Right cardiac atrium (tissue), 5 donors: Measurements from ENCODE around the gene EFS. TPM values are rescaled to one million over a fixed set of nuclear protein-coding genes. Genes with fewer than 3 reads are reported as not detected.

Experiments used
- ATAC-seq, 2 donors: fragments of 200-7000 bp; cut with Tn5 transposase; one replicate each; pipeline versions ENCODE4 v1.8.0 to v1.9.1; 2020; ENCODE audit warnings: moderate library complexity in 2 of 2, mild to moderate bottlenecking in 1 of 2
- DNase-seq, 3 donors: peaks; one replicate each; pipeline ENCODE4 v3.0.0-alpha.2; 2020
- H3K27ac ChIP-seq: one replicate; pipeline ENCODE4 v1.5.1; 2013; ENCODE audit warnings: mild to moderate bottlenecking, low read length, control low read depth, moderate library complexity
- H3K27me3 ChIP-seq: one replicate; pipeline ENCODE4 v1.6.1; 2013; ENCODE audit not compliant: control insufficient read depth, insufficient read depth
- H3K4me1 ChIP-seq: one replicate; pipeline ENCODE4 v1.6.1; 2013; ENCODE audit warnings: low read length; ENCODE audit not compliant: control insufficient read depth, insufficient read depth
- H3K4me3 ChIP-seq: one replicate; pipeline ENCODE4 v1.5.1; 2013; ENCODE audit warnings: low read length, control low read depth
- H3K9me3 ChIP-seq: one replicate; pipeline ENCODE4 v1.6.1; 2013; ENCODE audit warnings: low read length; ENCODE audit not compliant: control insufficient read depth
- WGBS: extraction: QIAGEN DNeasy Blood & Tissue Kit; methylation state at CpG from one replicate; pipeline ENCODE4 v1.1.7; 2013; 5-methylcytosine and 5-hydroxymethylcytosine counted together
- intact Hi-C, 4 donors: fragments of 100-400 bp; cut with DNase I; formaldehyde crosslinking; loops; one replicate each; pipeline versions ENCODE4 v1.11.0 to v1.14.0; 2022 to 2023
- polyA plus RNA-seq: library from polyadenylated mRNA; stranded (reverse); fragments of 200-250 nt; gene quantifications from one replicate; pipeline ENCODE4 v1.2.3, GENCODE V29; 2013
- total RNA-seq, 4 donors: library from RNA; stranded (reverse); fragmentation: NEBNext Ultra II Directional; extraction: Animal tissue kit (Norgen Biotek cat#: 25700); gene quantifications; one replicate each; pipeline ENCODE4 v1.2.1, GENCODE V29; 2021
- donor health status: healthy with polysubstance abuse.
- donor health status: DM: no; HTN: yes; CAD: no.
- donor health status: DM: no; HTN: no; CAD: no.
- donor health status: DM: no; HTN: yes; CAD: no; lungs with severe emphysema.
- donor health status: DM: yes; HTN: yes; CAD: no.

The EFS gene
- total and polyA plus RNA-seq, 5 donors, result 6.2 to 10.1 (median 7.2) TPM

DNA sequence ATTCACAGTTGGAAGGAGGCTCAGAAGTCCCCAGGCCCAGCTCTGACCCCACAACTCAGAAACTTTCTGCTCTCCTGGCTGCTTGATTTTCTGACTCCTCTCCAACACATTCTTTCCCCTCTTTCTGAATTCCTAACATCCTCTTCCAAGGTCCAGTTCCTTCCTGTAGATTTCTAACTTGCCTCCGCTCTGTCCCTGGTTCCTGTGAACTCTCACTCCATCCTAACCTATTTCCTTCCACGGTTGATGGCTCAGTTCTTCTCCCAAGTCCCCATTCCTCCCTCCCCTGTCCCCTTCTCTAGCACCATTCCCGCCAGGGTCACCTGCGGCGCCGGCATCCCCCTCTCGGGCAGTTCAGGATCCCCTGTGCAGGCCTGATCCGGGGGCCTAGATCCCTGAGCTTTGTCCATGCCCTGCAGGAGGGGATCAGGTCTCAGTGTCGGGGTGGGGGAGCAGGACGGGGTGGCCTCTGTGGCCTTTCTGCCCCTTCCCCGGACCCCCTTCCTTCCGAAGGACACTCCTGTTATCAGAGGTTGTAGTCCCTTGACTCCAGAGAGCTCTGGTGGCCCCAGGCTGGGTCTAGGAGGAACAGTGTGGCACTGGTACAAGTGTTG, 6.3 kb downstream of the EFS start:
- ATAC-seq, result no peak

DNA sequence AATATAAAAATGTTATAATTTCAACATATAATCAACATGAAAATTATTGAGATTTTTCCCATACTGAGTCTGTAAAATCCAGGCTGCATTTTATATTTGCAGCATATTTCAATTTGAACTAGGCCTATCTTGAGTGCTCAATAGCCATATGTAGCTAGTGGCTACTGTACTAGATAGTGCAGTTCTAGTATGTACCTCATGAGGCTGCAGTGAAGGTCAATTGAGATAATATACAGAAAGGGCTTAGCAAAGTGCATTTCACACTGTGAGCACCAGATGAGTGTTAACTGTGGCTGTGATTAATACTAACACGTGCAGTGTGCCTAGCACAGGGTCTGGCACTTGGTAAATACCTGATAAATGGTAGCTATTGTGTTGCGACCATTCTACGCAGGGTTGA, 6.9 kb downstream of the EFS start:
- Histone ChIP-seq H3K4me1 (peaks cover 4% of the 10 kb centered on the region), H3K27ac (no peak overlapping the region), H3K9me3 (no peaks in the 10 kb centered on the region), H3K27me3 (no peaks in the 10 kb centered on the region), H3K4me3 (no peak overlapping the region)
- intact Hi-C loops, result no loop called here
- DNase-seq (no peak), ATAC-seq (no peak)
- WGBS, result 68% methylated on average over 3 of the region's 3 CpGs

More for the DNA sequence above, 6.3 kb downstream of the EFS start:
- Histone ChIP-seq H3K4me3 (no peak overlapping the region), H3K9me3 (no peaks in the 10 kb centered on the region), H3K4me1 (no peaks in the 10 kb centered on the region), H3K27ac (no peak overlapping the region), H3K27me3 (no peaks in the 10 kb centered on the region)
- WGBS, result 76% methylated on average over 12 of the region's 12 CpGs
- intact Hi-C loops, result no loop called here
- no peak for DNase-seq

DNA sequence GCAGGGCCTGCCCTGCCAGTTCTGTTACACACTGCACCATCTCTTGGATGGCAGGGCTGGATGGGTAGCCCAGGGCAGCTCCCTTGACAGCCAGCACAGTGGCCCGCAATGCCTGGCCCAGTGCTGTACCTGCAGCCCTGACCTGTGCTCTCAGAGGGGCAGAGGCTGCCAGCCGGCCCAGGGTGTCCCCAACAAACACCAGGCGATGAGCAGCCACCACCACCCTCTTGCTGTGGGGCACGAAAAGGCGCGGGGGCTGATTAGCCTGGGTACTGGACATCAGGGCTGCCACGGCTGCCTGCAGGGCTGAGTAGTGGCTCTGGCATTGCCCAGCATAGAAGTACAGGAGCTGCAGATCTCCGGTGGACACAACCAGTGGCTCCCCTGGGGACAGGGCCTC, 7.7 kb downstream of the EFS start:
- intact Hi-C loops, result no loop called here
- Histone ChIP-seq H3K27ac (no peak overlapping the region), H3K4me3 (no peak overlapping the region), H3K4me1 (peaks cover 4% of the 10 kb centered on the region), H3K27me3 (no peaks in the 10 kb centered on the region), H3K9me3 (no peaks in the 10 kb centered on the region)
- ATAC-seq, result no peak
- peak in 2 of 3 donors; percentile 46 to 51 for DNase-seq
- WGBS, result 83% methylated on average over 8 of the region's 8 CpGs

DNA sequence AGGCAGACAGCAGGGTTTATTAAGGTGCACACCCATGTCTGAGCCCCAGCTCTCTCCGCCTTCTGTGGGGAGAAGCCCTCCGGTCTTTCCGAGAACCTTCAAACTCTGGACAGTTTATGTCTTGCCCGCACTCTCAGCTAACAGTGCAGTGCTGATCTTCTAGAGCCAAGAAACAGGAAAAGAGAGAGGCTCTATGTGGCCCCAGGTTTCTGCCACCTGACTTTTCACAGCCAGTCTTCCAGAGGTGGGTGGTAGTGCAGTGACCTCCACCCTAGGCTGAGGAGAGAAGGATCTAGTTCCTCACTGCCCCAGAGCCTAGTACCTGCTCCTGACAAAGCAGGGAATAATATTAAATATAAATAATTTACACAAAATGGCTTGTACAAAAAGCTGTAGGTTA, 8.3 kb downstream of the EFS start:
- ATAC-seq (no peak), DNase-seq (no peak)
- Histone ChIP-seq H3K9me3 (no peaks in the 10 kb centered on the region), H3K4me3 (no peak overlapping the region), H3K27me3 (no peaks in the 10 kb centered on the region), H3K27ac (no peak overlapping the region), H3K4me1 (peaks cover 4% of the 10 kb centered on the region)
- intact Hi-C loops, result no loop called here
- WGBS, result 91% methylated on average over 4 of the region's 4 CpGs

DNA sequence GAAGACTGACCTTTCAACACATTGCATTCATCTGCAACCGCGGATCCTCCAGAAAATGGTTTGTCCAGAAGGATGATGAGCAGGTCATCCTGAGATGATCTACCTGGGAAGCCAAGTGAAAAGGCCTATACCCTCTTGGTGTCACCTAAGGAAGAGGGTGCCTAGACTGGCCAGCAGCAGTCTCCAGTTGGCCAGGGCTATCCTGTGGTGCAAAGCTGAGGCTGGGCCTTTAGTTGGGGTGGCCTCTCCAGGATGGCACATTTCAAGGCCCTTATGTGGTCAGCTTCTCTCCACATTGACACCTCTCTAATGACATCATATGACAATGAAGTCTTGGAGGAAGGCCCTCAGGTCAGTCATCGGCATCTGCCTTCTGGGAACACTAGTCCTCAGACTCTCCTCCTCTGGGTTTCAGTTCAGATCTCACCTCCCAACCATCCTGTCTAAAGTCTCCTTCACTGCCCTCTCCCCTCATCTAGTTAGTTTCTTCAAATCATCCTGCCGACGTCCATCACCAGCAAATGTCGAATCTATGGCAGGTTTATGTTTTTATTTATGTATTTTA, 9.0 kb downstream of the EFS start:
- ATAC-seq, result no peak
- DNase-seq, result peak in 1 of 3 donors; percentile 32
- 83% methylated on average over 6 of the region's 6 CpGs for WGBS

DNA sequence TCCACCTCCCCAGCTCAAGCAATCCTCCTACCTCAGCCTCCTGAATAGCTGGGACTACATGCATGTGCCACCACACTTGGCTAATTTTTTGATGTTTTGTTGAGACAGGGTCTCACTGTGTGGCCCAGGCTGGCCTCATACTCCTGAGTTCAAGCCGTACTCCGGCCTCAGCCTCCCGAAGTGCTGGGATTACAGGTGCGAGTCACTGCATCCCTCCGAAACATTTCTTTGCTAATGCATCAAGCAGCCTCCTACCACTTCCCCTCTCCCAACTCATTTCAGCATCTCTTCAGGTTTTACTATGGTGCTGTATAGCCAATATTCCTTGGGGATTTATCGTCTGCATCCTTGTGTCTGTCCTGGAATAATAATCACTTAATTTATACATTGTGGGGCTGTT, 10.0 kb downstream of the EFS start:
- no peak for ATAC-seq
- 85% methylated on average over 6 of the region's 6 CpGs for WGBS
- DNase-seq, result peak in 1 of 3 donors; percentile 5
- no peaks in the 10 kb centered on the region for H3K27me3 ChIP-seq
- H3K9me3 ChIP-seq, result no peaks in the 10 kb centered on the region
- intact Hi-C loops, result no loop called here
- H3K27ac ChIP-seq, result no peak overlapping the region
- no peak overlapping the region for H3K4me3 ChIP-seq
- peaks cover 4% of the 10 kb centered on the region for H3K4me1 ChIP-seq

More for the DNA sequence above, 9.0 kb downstream of the EFS start:
- H3K4me3 ChIP-seq, result no peak overlapping the region
- H3K27me3 ChIP-seq, result no peaks in the 10 kb centered on the region
- no peak overlapping the region for H3K27ac ChIP-seq
- no peaks in the 10 kb centered on the region for H3K9me3 ChIP-seq
- H3K4me1 ChIP-seq, result peaks cover 4% of the 10 kb centered on the region
- intact Hi-C loops, result no loop called here

DNA sequence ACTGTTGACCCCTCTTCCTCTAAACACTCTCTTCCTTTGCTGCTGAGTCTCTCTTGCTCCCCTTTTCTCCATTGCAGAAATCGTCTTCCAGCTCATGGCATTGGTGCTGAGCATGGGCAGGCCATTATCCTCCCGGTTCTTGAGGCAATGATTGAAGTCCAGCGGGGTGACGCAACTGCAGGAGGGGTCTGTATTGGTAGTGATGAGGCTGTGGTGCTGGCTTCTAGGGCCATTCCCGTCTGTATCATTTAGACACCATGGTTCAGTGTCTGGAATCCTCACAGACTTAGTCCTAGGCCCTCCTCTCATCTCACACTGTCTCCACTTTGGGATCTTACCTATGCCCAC, 11.6 kb downstream of the EFS start:
- no peaks in the 10 kb centered on the region for H3K27me3 ChIP-seq
- WGBS, result 77% methylated on average over 5 of the region's 5 CpGs
- no peaks in the 10 kb centered on the region for H3K9me3 ChIP-seq
- H3K27ac ChIP-seq, result no peak overlapping the region
- intact Hi-C loops, result no loop called here
- ATAC-seq (no peak), DNase-seq (peak in 1 of 3 donors; percentile 33)
- H3K4me3 ChIP-seq, result no peak overlapping the region
- peaks cover 4% of the 10 kb centered on the region for H3K4me1 ChIP-seq

DNA sequence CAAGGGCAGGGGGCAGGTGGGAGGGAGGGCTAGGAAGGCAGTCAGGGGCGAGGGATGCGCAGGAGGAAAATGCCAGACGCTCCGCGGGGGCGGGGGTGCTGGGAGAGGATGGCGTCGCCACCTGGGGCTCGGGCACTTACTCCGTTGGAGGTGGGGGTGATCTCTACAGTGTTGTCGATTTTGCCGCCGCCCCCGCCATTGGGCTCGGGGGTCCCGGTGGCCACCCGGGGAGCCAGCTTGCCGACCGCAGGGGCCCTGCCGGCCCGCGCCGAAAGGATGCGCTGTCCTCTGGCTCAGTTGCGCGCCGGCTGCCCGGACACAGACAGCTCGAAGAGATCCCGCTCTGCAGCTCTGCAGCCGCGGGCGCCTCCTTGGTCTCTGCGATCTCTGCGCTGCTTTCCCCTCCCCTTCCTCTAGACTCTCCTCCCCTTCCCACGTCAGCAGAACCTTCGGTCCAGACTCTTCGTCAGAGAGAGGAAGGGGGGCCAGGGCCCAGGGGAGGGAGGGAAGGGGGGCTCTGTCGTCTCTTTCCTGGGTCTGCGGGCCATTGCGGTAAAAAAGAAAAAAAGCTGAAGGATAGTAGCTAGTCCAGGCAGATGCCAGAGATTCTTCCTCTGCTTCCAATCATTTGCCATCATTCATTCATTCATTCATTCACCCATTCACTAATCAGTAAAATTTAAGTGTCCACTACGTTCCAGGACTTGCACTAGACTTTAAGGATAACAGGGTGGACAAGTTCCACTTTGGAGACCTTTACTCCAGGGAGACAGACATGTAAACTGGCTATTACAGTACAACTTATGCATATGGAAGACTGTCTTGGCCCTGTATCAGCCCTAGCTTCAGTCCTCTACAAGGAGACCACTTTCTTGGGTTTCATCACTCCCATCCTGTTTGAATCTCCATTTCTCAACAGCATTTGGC, 12.2 kb downstream of the EFS start, which contains the start of gene SLC22A17:
SLC22A17 (minus strand) TSS at position 382 of the 927 bp plus-strand sequence.
- 2% methylated on average over 42 of the region's 42 CpGs for WGBS
- Histone ChIP-seq H3K27ac (peak within 1 kb of the TSS; percentile 3), H3K9me3 (no peaks in the 10 kb centered on the region), H3K4me3 (peak within 1 kb of the TSS; percentile 50), H3K4me1 (peaks cover 4% of the 10 kb centered on the region), H3K27me3 (no peaks in the 10 kb centered on the region)
- peak; percentile 85 to 94 (median 92) for DNase-seq
- intact Hi-C loops, result no loop called here
- peak; percentile 92 to 93 for ATAC-seq

DNA sequence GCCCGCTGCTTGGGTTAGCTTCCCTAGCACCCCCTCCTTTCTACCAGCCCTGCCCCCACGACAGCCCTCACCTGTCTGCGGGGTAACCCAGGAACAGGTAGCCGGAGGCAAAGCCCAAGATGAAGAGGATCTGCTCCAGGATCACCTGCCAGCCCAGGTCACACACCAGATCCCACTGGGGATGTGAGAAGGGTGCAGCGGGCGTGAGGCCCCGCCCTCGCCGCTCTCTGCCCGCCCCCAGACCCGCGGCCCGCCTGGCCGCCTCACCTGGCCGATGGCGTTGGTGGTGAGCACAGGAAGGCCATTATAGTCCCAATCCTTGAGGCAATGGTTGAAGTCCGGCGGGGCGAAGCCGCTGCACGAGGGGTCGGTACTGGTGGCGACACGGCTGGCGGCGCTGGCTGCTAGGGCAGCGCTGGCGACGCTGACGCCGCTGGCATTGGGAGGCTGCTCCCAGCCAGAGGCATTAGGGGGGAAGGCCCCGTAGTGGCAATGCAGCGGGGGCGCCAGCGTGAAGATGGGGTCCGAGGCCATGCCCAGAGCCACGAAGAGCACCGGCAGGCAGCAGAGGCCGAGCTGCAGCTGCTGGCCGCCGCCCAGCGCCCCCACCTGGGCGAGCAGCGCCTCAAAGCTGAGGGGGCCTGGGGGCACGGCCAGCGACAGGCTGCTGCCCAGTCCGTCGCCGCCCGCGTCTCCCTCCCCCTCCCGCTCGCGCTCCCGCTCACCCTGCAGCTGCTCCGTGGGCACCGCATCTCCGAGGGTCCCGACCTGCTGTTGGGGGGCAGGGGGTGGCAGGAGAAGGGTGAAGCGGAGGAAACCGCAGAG, 13.1 kb downstream of the EFS start:
- ATAC-seq (peak; percentile 36 to 44), DNase-seq (peak in 2 of 3 donors; percentile 72)
- H3K27ac ChIP-seq, result no peak overlapping the region
- WGBS, result 11% methylated on average over 61 of the region's 61 CpGs
- H3K27me3 ChIP-seq, result no peaks in the 10 kb centered on the region
- peak overlapping the region; percentile 50 for H3K4me3 ChIP-seq
- intact Hi-C loops, result no loop called here
- H3K9me3 ChIP-seq, result no peaks in the 10 kb centered on the region
- H3K4me1 ChIP-seq, result peaks cover 4% of the 10 kb centered on the region

DNA sequence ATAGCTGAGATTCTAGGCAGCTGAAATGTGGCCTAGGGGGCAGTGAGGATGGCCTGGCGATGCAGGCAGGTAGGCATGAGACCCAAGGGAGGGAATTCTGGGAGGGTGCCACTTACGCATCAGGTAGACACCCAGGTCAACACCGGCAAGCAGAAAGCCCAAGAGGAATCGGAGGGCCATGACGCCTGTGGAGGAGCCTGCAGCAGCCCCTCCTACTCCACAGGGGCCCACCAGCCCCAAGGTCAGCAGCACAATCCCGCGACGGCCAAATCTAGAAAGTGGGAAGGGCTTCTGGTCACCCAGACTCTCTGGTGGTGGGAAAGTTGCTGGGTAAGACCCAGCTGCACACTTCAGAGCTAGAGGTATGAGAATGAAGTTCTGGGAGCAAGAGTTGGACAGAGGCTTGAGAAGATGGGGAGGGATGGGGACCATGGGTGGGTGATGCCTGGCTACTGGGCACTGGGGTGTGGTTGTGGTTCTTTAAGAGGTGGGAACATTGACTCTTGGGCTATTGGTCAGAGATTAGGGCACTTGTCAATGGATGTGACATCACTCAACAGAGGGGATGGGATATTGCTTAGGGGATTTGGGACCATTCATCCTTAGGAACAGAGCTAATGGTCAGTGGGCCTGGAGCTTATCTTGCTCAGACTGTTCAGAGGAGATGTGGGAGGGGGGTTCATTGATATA, 15.7 kb downstream of the EFS start:
- DNase-seq, result peak in 1 of 3 donors; percentile 24
- intact Hi-C loops, result no loop called here
- Histone ChIP-seq H3K4me1 (peaks cover 4% of the 10 kb centered on the region), H3K27me3 (no peaks in the 10 kb centered on the region), H3K27ac (no peak overlapping the region), H3K4me3 (no peak overlapping the region), H3K9me3 (no peaks in the 10 kb centered on the region)
- WGBS, result 90% methylated on average over 8 of the region's 8 CpGs
- no peak for ATAC-seq
